Measurements from ENCODE around the gene STRIP1.
A peak's percentile ranks its signal among the peaks of the same experiment; 100 is the strongest.

The STRIP1 gene, protein sequence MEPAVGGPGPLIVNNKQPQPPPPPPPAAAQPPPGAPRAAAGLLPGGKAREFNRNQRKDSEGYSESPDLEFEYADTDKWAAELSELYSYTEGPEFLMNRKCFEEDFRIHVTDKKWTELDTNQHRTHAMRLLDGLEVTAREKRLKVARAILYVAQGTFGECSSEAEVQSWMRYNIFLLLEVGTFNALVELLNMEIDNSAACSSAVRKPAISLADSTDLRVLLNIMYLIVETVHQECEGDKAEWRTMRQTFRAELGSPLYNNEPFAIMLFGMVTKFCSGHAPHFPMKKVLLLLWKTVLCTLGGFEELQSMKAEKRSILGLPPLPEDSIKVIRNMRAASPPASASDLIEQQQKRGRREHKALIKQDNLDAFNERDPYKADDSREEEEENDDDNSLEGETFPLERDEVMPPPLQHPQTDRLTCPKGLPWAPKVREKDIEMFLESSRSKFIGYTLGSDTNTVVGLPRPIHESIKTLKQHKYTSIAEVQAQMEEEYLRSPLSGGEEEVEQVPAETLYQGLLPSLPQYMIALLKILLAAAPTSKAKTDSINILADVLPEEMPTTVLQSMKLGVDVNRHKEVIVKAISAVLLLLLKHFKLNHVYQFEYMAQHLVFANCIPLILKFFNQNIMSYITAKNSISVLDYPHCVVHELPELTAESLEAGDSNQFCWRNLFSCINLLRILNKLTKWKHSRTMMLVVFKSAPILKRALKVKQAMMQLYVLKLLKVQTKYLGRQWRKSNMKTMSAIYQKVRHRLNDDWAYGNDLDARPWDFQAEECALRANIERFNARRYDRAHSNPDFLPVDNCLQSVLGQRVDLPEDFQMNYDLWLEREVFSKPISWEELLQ

DNA sequence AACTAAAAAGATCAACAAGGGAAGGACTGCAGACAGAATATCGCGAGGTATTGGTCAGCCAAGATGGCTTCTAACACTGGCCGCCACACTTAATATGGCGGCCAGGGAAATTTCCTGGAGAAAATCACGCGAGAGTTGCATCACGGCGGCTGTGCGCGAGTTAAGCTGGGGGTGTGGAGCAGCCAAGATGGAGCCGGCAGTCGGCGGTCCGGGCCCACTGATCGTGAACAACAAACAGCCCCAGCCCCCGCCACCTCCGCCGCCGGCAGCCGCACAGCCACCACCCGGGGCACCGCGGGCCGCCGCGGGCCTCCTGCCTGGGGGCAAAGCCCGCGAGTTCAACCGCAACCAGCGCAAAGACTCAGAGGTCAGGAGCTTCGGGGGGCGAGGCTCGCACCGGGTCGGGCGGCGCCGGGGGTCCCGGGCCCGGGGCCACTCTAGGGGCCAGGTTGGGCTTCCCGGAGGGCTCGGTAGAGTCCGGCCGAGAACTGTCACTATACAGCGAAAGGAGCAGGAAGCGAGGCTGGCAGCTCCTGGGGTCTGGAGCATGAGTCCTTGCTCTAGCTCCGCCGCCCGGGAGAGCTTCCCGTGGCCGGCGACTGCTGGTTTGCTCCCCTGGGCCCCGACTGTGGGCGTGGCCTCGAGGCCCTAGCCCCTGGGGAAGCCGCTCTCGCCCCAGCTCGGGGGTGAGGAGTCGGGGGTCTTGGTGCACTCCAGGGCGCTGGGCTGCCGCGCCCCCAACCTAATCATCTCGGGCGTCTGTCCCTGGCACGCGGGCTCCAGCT, at the start of gene STRIP1:
Gene STRIP1, plus strand, starts transcription at position 174 of the 785 bp plus-strand sequence. Its CDS starts 14 bp downstream, at position 188.
- in situ Hi-C loops (cut with MboI; ENCODE audit: low pct_unique_long_range_greater_than_20kb, low sequenced_read_pairs, unreplicated experiment) = no loop called here
- peak; percentile 91 for DNase-seq (ENCODE audit: low spot score)
- no peak for TF ChIP-seq CTCF (IDR thresholded peaks at IDR 0.05; ENCODE audit: extremely low read depth, insufficient read depth, missing control alignments)

DNA sequence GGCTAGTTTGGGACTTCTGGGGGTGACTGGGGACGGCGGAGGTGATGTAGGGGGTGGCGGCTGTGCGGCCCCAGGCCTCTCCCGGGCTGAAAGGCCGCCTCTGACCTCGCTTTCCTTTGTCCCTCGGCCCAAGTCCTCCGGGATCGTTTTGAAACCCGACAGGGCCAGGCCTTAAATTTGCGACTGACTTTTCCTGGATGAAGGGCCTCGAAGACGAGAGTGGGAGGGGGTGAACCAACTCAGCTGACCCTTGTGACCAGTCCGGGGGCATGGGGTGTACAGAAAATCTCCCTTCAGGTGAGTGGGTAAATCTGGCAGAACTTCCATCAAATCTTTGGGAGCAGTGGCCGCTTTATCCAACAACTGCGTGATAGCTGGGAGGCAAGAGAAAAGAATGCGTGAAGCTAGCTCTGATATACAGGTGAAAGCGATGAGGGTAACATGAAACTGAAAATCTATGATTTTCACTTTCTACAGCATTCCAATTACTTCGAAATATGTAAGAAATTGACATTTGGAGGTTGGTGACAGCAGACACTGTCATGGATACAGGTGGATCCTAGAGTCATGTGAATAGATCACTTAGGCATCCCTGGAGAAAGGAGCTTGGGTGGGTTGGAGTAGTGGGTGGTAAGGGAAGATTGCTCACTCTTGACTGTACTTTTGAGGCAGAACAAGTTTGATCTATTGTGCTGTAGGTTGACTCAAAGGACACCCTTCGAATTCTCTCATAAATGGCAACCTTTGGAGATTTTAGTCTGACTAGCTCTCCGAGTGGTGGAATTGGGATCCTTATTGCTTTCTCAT, 49.0 kb upstream of the STRIP1 start:
- TF ChIP-seq CTCF (IDR thresholded peaks at IDR 0.05; ENCODE audit: extremely low read depth, insufficient read depth, missing control alignments) = no peak
- no peak for DNase-seq (ENCODE audit: low spot score)
- in situ Hi-C loops (cut with MboI; ENCODE audit: low pct_unique_long_range_greater_than_20kb, low sequenced_read_pairs, unreplicated experiment) = loop anchor here (5.0 to 25.0 kb wide), 3 partner anchors 208 to 448 kb away; partner anchors contain the start of genes GNAI3 and GPR61

- in situ Hi-C loops (cut with MboI; ENCODE audit: low pct_unique_long_range_greater_than_20kb, low sequenced_read_pairs, unreplicated experiment) = loop anchor here (5.0 to 25.0 kb wide), 3 partner anchors 209 to 449 kb away; partner anchors contain the start of genes GNAI3 and GPR61
- DNase-seq (ENCODE audit: low spot score) = no peak
- no peak for TF ChIP-seq CTCF (IDR thresholded peaks at IDR 0.05; ENCODE audit: extremely low read depth, insufficient read depth, missing control alignments)
Measured at GRCh38 chr1:109986054-109986444, 48.4 kb upstream of the STRIP1 start.

- in situ Hi-C loops (cut with MboI; ENCODE audit: low pct_unique_long_range_greater_than_20kb, low sequenced_read_pairs, unreplicated experiment) = loop anchor here (5.0 to 25.0 kb wide), 3 partner anchors 211 to 451 kb away; partner anchors contain the start of genes GNAI3 and GPR61
- DNase-seq (ENCODE audit: low spot score) = no peak
- no peak for TF ChIP-seq CTCF (IDR thresholded peaks at IDR 0.05; ENCODE audit: extremely low read depth, insufficient read depth, missing control alignments)
Measured at GRCh38 chr1:109988349-109988914, 46.0 kb upstream of the STRIP1 start.

DNA sequence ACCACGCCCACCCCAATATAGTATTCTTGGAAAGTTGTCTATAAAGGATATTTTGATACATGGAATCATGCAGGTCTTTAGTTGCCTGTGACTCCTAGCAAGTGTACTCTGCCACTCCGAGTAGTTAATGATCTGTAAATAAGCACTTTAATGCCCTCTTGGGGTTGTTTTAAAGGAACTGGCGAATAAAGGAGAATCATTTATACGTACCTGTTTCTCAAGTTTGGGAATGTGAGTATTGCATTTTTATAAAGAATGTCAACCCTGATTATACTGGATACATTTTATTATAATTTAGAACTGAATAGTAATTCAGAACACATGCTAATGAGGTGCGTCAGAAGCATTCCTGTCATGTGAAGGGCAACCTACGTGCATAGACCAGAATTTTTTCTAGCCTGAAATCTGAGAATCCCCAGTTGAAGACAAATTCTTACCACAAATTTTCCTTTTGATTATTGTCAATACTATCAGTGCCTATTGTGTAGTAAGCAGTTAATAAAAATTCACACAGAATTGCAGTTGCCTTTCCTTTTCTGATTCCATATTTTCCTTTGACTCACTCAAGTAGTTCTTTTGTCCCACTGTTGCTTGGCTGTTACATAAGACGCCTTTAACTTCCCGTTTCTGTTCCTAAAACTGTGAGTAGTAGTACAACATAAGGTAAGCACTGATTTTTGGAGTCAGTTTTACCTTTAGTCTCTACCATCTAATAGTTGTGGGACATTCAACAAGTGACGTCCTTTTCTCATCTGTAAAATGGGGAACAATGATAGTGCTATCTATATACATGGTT, 44.7 kb upstream of the STRIP1 start:
- in situ Hi-C loops (cut with MboI; ENCODE audit: low pct_unique_long_range_greater_than_20kb, low sequenced_read_pairs, unreplicated experiment) = loop anchor here (5.0 to 25.0 kb wide), 3 partner anchors 212 to 452 kb away; partner anchors contain the start of genes GNAI3 and GPR61
- no peak for TF ChIP-seq CTCF (IDR thresholded peaks at IDR 0.05; ENCODE audit: extremely low read depth, insufficient read depth, missing control alignments)
- no peak for DNase-seq (ENCODE audit: low spot score)

Data from GM13977 (cell line).